ENCODE results near the gene IMPACT. TPM values are rescaled to one million over a fixed set of nuclear protein-coding genes. Genes with fewer than 3 reads are reported as not detected.

The IMPACT gene
- total RNA-seq, 1 experiment from 2014 or later, result 88.3 TPM

DNA sequence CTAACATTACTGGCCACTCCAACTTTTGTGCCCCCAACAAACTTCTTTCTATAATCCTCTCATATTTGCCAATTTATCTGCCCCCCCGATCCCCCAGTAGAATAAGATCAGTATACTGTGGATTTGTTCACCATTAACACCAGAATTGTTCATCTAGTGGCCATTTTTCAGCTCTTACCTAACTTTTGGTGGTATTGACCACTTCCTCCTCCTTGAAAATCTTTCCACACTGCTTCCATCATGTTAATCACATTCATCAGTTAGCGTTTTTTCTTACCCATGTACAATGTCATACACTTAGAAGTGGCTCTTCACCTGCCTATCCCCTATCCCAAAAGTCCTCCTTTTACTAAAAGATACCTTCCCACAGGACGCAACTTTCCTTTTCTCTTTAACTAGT is 6.1 kb downstream of the IMPACT start:
- peaks cover 59% of the 10 kb centered on the region for H3K36me3 Mint-ChIP-seq (ENCODE audit: insufficient read depth, unreplicated experiment)
- intact Hi-C loops (cut with micrococcal nuclease), result no loop called here
- TF ChIP-seq, protein P1, sequence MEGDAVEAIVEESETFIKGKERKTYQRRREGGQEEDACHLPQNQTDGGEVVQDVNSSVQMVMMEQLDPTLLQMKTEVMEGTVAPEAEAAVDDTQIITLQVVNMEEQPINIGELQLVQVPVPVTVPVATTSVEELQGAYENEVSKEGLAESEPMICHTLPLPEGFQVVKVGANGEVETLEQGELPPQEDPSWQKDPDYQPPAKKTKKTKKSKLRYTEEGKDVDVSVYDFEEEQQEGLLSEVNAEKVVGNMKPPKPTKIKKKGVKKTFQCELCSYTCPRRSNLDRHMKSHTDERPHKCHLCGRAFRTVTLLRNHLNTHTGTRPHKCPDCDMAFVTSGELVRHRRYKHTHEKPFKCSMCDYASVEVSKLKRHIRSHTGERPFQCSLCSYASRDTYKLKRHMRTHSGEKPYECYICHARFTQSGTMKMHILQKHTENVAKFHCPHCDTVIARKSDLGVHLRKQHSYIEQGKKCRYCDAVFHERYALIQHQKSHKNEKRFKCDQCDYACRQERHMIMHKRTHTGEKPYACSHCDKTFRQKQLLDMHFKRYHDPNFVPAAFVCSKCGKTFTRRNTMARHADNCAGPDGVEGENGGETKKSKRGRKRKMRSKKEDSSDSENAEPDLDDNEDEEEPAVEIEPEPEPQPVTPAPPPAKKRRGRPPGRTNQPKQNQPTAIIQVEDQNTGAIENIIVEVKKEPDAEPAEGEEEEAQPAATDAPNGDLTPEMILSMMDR (IDR thresholded peaks at IDR 0.05; ENCODE audit: unreplicated experiment), result no peak
- H3K27ac Mint-ChIP-seq (ENCODE audit: low read depth, unreplicated experiment), result no peak overlapping the region
- BruUV-seq (replicated peaks), result no TSS peak
- no peak for DNase-seq (ENCODE audit: unreplicated experiment)
- no peaks in the 10 kb centered on the region for H3K9me3 Mint-ChIP-seq (ENCODE audit: unreplicated experiment)
- no peaks in the 10 kb centered on the region for H3K27me3 Mint-ChIP-seq (ENCODE audit: insufficient read depth, unreplicated experiment)
- POLR2A ChIA-PET, result interaction anchor here (0.7 kb wide), 1 partner anchor 97 kb away, joined by 3 read pairs; no protein-coding TSS in a partner anchor
- H3K4me3 Mint-ChIP-seq (ENCODE audit: unreplicated experiment), result no peak overlapping the region
- peaks cover 6% of the 10 kb centered on the region for H3K4me1 Mint-ChIP-seq (ENCODE audit: insufficient read depth, unreplicated experiment)
- CTCF ChIA-PET, result interaction anchor here (0.6 to 2.8 kb wide), 6 partner anchors 14 to 291 kb away, joined by 3 to 14 read pairs (median 3); no protein-coding TSS in a partner anchor

DNA sequence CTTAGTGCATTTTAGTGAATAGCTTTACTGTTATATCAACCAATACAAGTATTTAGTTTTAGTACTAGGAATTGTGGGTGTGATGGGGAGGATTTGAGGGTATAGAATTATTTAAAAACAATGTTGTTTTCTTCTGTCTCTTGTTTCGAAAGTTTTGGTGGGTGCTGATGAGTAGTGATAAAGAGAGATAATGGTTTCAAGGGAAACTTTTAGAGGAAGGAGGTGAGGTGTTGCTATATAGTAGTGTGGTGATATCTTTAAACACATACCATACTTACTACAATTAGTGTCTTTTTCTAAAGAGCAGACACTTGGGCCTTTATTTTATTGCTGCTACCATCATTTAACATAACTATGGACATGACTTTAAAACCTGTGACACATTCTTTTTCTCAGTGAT is 10.5 kb downstream of the IMPACT start:
- peaks cover 75% of the 10 kb centered on the region for H3K36me3 Mint-ChIP-seq (ENCODE audit: insufficient read depth, unreplicated experiment)
- no peak for DNase-seq (ENCODE audit: unreplicated experiment)
- intact Hi-C loops (cut with micrococcal nuclease), result no loop called here

DNA sequence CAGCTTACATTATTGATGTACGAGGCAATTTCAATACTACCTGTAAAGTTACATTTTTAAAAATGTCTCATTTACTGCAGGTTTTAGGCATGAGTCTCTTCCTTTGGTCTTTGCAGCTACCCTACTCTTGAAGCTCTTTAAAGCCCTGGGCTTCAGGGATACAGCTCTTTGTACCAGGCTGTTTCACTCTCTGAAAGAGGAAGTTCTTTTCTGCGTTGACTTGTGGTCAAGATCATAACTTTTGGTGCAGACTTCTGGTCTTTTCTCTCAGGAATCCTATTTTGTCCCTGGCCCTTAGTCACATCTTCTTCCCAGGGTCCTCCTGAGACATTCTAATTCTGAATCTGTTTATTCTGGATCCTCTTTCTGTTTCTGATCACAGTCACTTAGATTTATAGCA is 17.4 kb downstream of the IMPACT start:
- TF ChIP-seq, protein P1 (IDR thresholded peaks at IDR 0.05; ENCODE audit: unreplicated experiment), result no peak
- Mint-ChIP-seq H3K27ac (ENCODE audit: low read depth, unreplicated experiment) (no peak overlapping the region), H3K36me3 (ENCODE audit: insufficient read depth, unreplicated experiment) (peaks cover 91% of the 10 kb centered on the region), H3K4me3 (ENCODE audit: unreplicated experiment) (no peak overlapping the region), H3K4me1 (ENCODE audit: insufficient read depth, unreplicated experiment) (no peaks in the 10 kb centered on the region), H3K9me3 (ENCODE audit: unreplicated experiment) (no peaks in the 10 kb centered on the region), H3K27me3 (ENCODE audit: insufficient read depth, unreplicated experiment) (no peaks in the 10 kb centered on the region)
- DNase-seq (ENCODE audit: unreplicated experiment), result no peak
- intact Hi-C loops (cut with micrococcal nuclease), result no loop called here
- CTCF ChIA-PET, result interaction anchor here (1.0 to 2.6 kb wide), 3 partner anchors 10 to 84 kb away, joined by 5 to 9 read pairs (median 6); no protein-coding TSS in a partner anchor
- BruUV-seq (replicated peaks), result no TSS peak
- POLR2A ChIA-PET, result interaction anchor here (0.8 kb wide), 1 partner anchor 46 kb away, joined by 3 read pairs; no protein-coding TSS in a partner anchor

More for the DNA sequence above, 10.5 kb downstream of the IMPACT start:
- H3K4me1 Mint-ChIP-seq (ENCODE audit: insufficient read depth, unreplicated experiment), result no peaks in the 10 kb centered on the region
- no peaks in the 10 kb centered on the region for H3K27me3 Mint-ChIP-seq (ENCODE audit: insufficient read depth, unreplicated experiment)
- ChIA-PET CTCF (interaction anchor here (0.7 to 2.2 kb wide), 8 partner anchors 8 to 96 kb away, joined by 3 to 10 read pairs (median 6); no protein-coding TSS in a partner anchor), POLR2A (interaction anchor here (1.6 to 2.4 kb wide), 2 partner anchors 10 to 40 kb away, joined by 5 to 8 read pairs; partner anchors contain the start of genes IMPACT and OSBPL1A)
- H3K9me3 Mint-ChIP-seq (ENCODE audit: unreplicated experiment), result no peaks in the 10 kb centered on the region
- TF ChIP-seq, protein P1 (IDR thresholded peaks at IDR 0.05; ENCODE audit: unreplicated experiment), result no peak
- H3K4me3 Mint-ChIP-seq (ENCODE audit: unreplicated experiment), result no peak overlapping the region
- H3K27ac Mint-ChIP-seq (ENCODE audit: low read depth, unreplicated experiment), result no peak overlapping the region
- no TSS peak for BruUV-seq (replicated peaks)

DNA sequence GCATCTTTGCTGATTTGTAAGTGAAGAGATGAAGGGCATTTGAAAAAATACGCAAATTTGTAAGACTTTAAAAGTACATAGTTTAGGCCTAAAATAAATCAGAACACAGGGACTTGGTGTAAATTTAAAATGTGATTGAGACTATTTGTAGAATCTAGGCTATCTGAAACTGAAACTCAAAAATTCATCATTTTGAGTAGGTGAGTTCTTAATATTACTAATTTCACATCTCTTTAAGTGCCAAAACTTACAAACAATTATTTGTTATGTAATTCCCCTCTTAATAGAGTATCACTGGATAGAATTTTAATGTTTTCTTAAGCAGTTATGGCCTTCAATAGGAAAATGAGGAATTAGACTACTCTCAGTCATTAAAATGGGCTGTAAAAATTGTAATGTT is 20.0 kb downstream of the IMPACT start:
- no TSS peak for BruUV-seq (replicated peaks)

More for the DNA sequence above, 20.0 kb downstream of the IMPACT start:
- intact Hi-C loops (cut with micrococcal nuclease), result loop anchor here (5.0 kb wide), 1 partner anchor 41 kb away; no protein-coding TSS in a partner anchor
- TF ChIP-seq, protein P1 (IDR thresholded peaks at IDR 0.05; ENCODE audit: unreplicated experiment), result no peak
- H3K36me3 Mint-ChIP-seq (ENCODE audit: insufficient read depth, unreplicated experiment), result peaks cover 86% of the 10 kb centered on the region
- no peak overlapping the region for H3K4me3 Mint-ChIP-seq (ENCODE audit: unreplicated experiment)
- H3K27ac Mint-ChIP-seq (ENCODE audit: low read depth, unreplicated experiment), result no peak overlapping the region
- no peaks in the 10 kb centered on the region for H3K4me1 Mint-ChIP-seq (ENCODE audit: insufficient read depth, unreplicated experiment)
- H3K27me3 Mint-ChIP-seq (ENCODE audit: insufficient read depth, unreplicated experiment), result no peaks in the 10 kb centered on the region
- DNase-seq (ENCODE audit: unreplicated experiment), result no peak
- ChIA-PET CTCF (interaction anchor here (0.6 to 2.8 kb wide), 10 partner anchors 14 to 393 kb away, joined by 3 to 15 read pairs (median 3); no protein-coding TSS in a partner anchor), POLR2A (no interaction called here)
- no peaks in the 10 kb centered on the region for H3K9me3 Mint-ChIP-seq (ENCODE audit: unreplicated experiment)
